Retinal pigment epithelial cell (primary cell): ENCODE measurements around the gene ADAM33.

ENCODE experiments used
- DNase-seq: peaks from one replicate; pipeline ENCODE4 v3.0.0-alpha.2; 2010; ENCODE audit warnings: low read depth
- H3K4me3 ChIP-seq: 2 replicates; pipeline ENCODE4 v1.5.1; 2011; ENCODE audit warnings: mild to moderate bottlenecking, low read length, control low read depth, moderate library complexity
- CTCF ChIP-seq: conservative IDR thresholded peaks from 2 replicates; pipeline ENCODE4 v1.5.1; 2011; ENCODE audit warnings: low read depth, low read length, control low read depth, inconsistent platforms

Gene ADAM33

GRCh38 chr20:3679749-3680700 lies 1.8 kb downstream of the ADAM33 start:
- no peak for DNase-seq
- no peak overlapping the region for H3K4me3 ChIP-seq
- no peak for TF ChIP-seq CTCF

- DNase-seq = no peak
- H3K4me3 ChIP-seq = no peak overlapping the region
- TF ChIP-seq CTCF = no peak
Measured at GRCh38 chr20:3678856-3679720, 2.7 kb downstream of the ADAM33 start.

DNA sequence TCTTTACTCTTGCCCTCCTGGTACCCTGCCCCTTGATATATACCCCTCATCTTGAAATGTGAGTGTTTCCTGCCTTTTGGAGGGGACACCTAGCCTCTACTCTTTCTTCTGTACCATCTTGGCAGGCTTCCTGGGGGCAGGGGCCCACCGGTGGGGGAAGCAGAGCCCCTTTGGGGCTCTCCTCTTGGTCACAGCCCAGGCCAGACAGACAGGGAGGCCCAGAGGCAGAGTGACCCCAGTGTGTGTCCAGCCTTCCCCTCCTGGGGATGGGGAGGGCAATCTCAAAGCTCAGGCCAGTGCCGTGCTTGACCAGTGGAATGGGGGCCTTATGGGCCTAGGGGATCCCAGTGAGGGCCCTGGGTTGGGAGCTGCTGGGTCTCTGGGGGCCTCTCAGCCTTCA lies 3.6 kb downstream of the ADAM33 start:
- H3K4me3 ChIP-seq = no peak overlapping the region
- no peak for TF ChIP-seq CTCF
- no peak for DNase-seq

GRCh38 chr20:3677733-3678132 lies 4.1 kb downstream of the ADAM33 start:
- no peak for DNase-seq
- no peak for TF ChIP-seq CTCF
- no peak overlapping the region for H3K4me3 ChIP-seq

GRCh38 chr20:3674995-3675900 lies 6.6 kb downstream of the ADAM33 start:
- DNase-seq = no peak
- no peak for TF ChIP-seq CTCF
- no peak overlapping the region for H3K4me3 ChIP-seq

- no peak for DNase-seq
- TF ChIP-seq CTCF = no peak
- H3K4me3 ChIP-seq = no peak overlapping the region
Measured at GRCh38 chr20:3674447-3674846, 7.4 kb downstream of the ADAM33 start.
